GM12872 (cell line): Measurements from ENCODE around the gene HRC.

Experiments
- CTCF ChIP-seq: IDR thresholded peaks from 3 replicates; pipeline ENCODE4 v1.5.1; 2011; ENCODE audit warnings: low read depth, mild to moderate bottlenecking, low read length, moderate library complexity; ENCODE audit not compliant: insufficient read depth

The HRC gene

GRCh38 chr19:49102303-49102702 lies 52.9 kb downstream of the HRC start:
- no peak for TF ChIP-seq CTCF
